Omental fat pad (tissue), 4 donors: ENCODE results near the gene MYO18B. TPM values are rescaled to one million over a fixed set of nuclear protein-coding genes. Genes with fewer than 3 reads are reported as not detected.
A peak's percentile ranks its signal among the peaks of the same experiment; 100 is the strongest.

Experiments used
- ATAC-seq: fragments of 150-250 bp; one replicate; pipeline ENCODE4 v1.9.1; 2016; ENCODE audit warnings: mild to moderate bottlenecking, moderate library complexity; ENCODE audit not compliant: low FRiP score
- DNase-seq: peaks from one replicate; pipeline ENCODE4 v3.0.0-alpha.2; 2019; ENCODE audit warnings: low spot score
- total RNA-seq, 4 donors: library from RNA; depleted of rRNA; stranded (reverse); fragments of >200 nt; gene quantifications; one replicate each; pipeline ENCODE4 v1.1.0, GENCODE V29; 2016
- TF ChIP-seq, protein P1 (sequence below), 3 donors: fragments of 450-650 bp; IDR thresholded peaks; one replicate each; pipeline ENCODE4 v1.5.1; 2016 to 2017; ENCODE audit warnings: antibody characterized with exemption in 3 of 3, mild to moderate bottlenecking in 3 of 3, moderate library complexity in 2 of 3

MYO18B gene
- total RNA-seq, 4 donors from 2014 or later = under 0.01 TPM; not detected in 2

DNA sequence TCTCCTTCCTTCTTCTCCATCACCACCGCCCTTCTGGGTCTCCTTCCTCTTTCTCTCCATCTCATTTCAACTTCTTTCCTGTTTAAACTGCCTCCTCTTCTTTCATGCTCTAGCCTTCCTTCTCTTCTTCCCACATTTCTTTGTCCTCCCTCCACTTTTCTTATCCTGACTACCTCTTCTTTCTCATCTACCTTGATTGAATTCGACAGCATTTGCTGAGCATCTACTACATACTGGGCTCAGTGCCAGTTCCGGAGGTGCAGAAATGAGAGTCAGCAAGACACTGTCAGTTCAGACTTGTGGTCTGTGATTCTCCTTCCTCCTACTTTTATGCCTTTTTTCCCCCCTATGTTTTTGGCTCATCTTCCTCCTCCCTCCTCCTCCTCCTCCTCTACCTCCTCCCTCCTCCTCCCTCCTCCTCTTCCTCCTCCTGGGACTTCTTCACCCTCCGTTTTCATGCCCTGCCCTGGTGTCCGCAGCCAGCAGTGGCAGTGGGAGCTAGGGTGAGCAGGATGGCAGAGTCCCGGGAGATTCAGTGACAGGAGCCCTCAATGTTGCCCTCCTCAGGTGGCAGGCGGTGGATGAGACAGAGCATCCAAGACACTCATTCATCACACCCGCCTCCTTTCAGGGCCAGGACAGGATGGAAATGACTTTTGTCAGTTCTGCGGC, 281.3 kb downstream of the MYO18B start:
- DNase-seq (no peak), ATAC-seq (no peak)
- TF ChIP-seq, protein P1, sequence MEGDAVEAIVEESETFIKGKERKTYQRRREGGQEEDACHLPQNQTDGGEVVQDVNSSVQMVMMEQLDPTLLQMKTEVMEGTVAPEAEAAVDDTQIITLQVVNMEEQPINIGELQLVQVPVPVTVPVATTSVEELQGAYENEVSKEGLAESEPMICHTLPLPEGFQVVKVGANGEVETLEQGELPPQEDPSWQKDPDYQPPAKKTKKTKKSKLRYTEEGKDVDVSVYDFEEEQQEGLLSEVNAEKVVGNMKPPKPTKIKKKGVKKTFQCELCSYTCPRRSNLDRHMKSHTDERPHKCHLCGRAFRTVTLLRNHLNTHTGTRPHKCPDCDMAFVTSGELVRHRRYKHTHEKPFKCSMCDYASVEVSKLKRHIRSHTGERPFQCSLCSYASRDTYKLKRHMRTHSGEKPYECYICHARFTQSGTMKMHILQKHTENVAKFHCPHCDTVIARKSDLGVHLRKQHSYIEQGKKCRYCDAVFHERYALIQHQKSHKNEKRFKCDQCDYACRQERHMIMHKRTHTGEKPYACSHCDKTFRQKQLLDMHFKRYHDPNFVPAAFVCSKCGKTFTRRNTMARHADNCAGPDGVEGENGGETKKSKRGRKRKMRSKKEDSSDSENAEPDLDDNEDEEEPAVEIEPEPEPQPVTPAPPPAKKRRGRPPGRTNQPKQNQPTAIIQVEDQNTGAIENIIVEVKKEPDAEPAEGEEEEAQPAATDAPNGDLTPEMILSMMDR (IDR thresholded peaks at IDR 0.05) = no peak

DNA sequence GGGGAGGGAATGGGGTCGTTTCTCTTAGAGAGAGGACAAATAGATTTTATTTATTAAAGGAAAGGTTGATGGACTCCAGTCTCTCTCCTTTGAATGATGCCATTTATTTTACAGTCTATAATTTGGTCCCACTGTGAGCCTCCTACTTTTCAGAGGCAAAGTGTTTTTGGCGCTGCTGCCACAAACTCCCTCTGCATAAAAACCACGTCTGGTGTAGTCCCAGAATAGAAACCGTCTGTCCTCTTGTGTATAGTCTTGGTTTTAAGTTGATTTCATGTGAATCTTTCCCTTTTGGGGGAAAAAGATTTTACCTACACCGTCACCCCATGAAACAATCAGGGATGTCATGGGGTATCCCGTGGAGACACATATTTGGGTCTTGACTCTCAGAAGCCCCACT, 283.6 kb downstream of the MYO18B start:
- ATAC-seq (peak; percentile 12), DNase-seq (no peak)
- TF ChIP-seq, protein P1 (IDR thresholded peaks at IDR 0.05) = no peak

DNA sequence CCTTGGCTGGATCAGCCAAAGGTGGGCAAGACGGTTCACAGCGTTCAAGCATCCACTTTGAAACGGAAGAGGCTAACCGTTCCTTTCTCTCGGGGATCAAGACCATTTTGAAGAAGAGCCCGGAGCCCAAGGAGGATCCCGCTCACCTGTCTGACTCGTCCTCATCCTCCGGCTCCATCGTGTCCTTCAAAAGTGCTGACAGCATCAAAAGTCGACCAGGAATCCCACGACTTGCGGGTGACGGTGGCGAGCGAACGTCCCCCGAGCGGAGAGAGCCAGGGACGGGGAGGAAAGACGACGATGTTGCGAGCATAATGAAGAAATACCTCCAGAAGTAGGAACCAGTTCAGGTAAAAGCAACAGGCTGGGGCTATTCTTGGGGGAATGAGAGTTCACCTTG, 285.4 kb downstream of the MYO18B start:
- DNase-seq = no peak
- TF ChIP-seq, protein P1 (IDR thresholded peaks at IDR 0.05) = no peak
- no peak for ATAC-seq

DNA sequence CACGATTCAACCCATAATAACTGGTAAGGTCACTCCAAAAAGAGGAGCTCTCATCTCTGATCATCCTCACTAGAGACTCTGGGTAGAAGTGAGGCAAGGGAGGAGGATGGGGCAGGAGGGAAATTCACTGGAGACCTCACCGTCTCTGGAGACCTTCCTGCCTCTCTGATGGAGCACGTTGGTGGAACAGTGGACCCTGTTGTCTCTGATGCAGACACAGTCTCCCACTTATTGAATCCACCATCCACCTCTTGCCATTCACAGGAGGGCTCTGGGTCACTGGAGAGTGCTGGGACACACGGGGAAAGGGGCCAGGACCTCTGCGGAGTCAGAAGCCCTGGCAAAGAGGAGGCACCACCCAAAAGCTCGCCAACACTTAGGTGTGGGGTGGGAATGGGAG, 289.7 kb downstream of the MYO18B start:
- TF ChIP-seq, protein P1 (IDR thresholded peaks at IDR 0.05) = no peak
- ATAC-seq = no peak

DNA sequence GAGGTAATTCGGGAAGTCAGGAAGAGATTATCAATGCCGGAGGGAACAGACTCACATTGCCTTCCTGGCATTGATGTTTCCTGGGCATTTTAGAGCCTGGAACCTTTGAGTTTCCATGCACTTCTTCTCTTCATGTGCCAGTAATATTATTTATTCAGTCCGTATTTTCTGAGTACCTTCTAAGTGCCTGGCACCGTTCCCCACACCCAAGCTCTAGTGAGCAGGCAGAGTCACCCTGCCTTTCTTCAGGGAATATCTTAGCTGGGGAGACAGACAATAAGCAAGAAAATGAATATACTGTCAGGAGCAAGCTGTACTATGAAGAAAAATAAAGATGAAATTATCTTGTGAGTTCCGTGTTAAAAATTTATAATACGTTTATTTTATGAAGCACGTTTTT, 291.1 kb downstream of the MYO18B start:
- TF ChIP-seq, protein P1 (IDR thresholded peaks at IDR 0.05) = no peak
- ATAC-seq (no peak), DNase-seq (no peak)

More for the DNA sequence above, 289.7 kb downstream of the MYO18B start:
- DNase-seq = no peak

DNA sequence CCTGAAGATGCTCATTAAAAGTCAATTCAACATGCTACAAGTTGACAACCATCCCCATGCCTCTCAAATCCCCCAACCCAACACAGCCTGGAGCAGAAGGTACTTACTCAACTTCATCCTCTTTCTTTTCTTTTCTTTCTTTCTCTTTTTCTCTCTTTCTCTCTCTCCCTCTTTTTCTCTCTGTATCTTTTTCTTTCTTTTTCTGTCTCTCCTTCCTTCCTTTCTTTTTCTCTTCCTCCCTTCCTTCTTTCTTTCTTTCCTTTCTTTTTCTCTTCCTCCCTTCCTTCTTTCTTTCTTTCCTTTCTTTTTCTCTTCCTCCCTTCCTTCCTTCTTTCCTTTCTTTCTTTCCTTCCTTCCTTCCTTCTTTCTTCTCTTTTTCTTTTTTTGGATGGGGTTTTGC, 291.6 kb downstream of the MYO18B start:
- TF ChIP-seq, protein P1 (IDR thresholded peaks at IDR 0.05) = no peak
- DNase-seq (no peak), ATAC-seq (no peak)

DNA sequence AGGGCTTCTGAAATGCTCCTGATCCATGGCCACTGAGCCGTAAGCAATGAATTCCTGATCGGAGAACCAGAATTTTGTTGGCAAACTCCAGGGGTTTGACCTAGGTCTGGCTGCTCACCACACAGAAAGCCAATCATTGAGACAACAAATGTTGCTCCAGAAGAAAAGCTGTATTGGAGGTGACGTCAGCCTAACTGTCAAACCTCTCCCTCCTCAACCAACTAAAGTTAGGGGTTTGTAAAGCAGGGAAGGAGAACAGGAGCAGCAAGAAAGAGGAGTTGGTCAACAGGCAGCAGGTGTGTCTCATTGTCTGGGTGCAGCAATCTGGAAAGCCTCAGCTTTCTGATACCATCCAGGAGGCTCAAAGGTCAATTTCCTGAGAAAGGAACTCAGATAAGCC, 293.5 kb downstream of the MYO18B start:
- no peak for DNase-seq
- TF ChIP-seq, protein P1 (IDR thresholded peaks at IDR 0.05) = no peak
- no peak for ATAC-seq
